CD14-positive monocyte (primary cell): Measurements from ENCODE around the gene ITPA. TPM values are rescaled to one million over a fixed set of nuclear protein-coding genes. Genes with fewer than 3 reads are reported as not detected.

Experiments used
- DNase-seq, 3 donors: peaks; one replicate each; pipeline ENCODE4 v3.0.0-alpha.2; 2011 to 2022
- H2AFZ ChIP-seq: 2 replicates; pipeline ENCODE4 v1.6.0; 2012; ENCODE audit warnings: mild to moderate bottlenecking, low read depth, low read length, inconsistent platforms; ENCODE audit not compliant: insufficient read depth, poor library complexity, severe bottlenecking
- H3K27ac ChIP-seq, 2 donors: 1 replicate in 1 of 2; 2 replicates in 1 of 2; pipeline ENCODE4 v1.5.1; 2012 to 2013; ENCODE audit warnings: low read length in 2 of 2, control low read depth in 1 of 2, inconsistent platforms in 1 of 2, low read depth in 1 of 2, mild to moderate bottlenecking in 1 of 2
- H3K27me3 ChIP-seq, 2 donors: one replicate each; pipeline versions ENCODE4 v1.6.0 to v1.6.1; 2011 to 2013; ENCODE audit warnings: low read length in 2 of 2; ENCODE audit not compliant: control insufficient read depth in 2 of 2, insufficient read depth in 2 of 2
- H3K36me3 ChIP-seq, 2 donors: replicated peaks in 1 of 2; 1 replicate in 1 of 2; 2 replicates in 1 of 2; pipeline versions ENCODE4 v1.5.1 to v1.6.1; 2012 to 2013; ENCODE audit warnings: low read length in 2 of 2, control low read depth in 1 of 2, inconsistent platforms in 1 of 2, mild to moderate bottlenecking in 1 of 2; ENCODE audit not compliant: insufficient read depth in 2 of 2, control insufficient read depth in 1 of 2
- H3K4me1 ChIP-seq, 2 donors: 1 replicate in 1 of 2; 2 replicates in 1 of 2; pipeline versions ENCODE4 v1.5.1 to v1.6.1; 2012 to 2013; ENCODE audit warnings: low read length in 2 of 2, control low read depth in 1 of 2, inconsistent platforms in 1 of 2, mild to moderate bottlenecking in 1 of 2, moderate library complexity in 1 of 2; ENCODE audit not compliant: insufficient read depth in 2 of 2, control insufficient read depth in 1 of 2
- H3K4me2 ChIP-seq: replicated peaks from 2 replicates; pipeline ENCODE3; 2012; ENCODE audit warnings: low read length, moderate library complexity, mild to moderate bottlenecking; ENCODE audit not compliant: poor library complexity, severe bottlenecking; ENCODE audit errors: extremely low read depth
- H3K4me3 ChIP-seq, 3 experiments: fragments of 200-600 bp in 1 of 3; sonication (generic) in 1 of 3; replicated peaks in 1 of 3; 1 replicate in 2 of 3; 2 replicates in 1 of 3; pipeline ENCODE4 v1.5.1; 2011 to 2013; ENCODE audit warnings: low read length in 3 of 3, mild to moderate bottlenecking in 3 of 3, control low read depth in 2 of 3, low read depth in 2 of 3, inconsistent platforms in 1 of 3, moderate library complexity in 1 of 3
- H3K79me2 ChIP-seq: 2 replicates; pipeline ENCODE4 v1.6.0; 2012; ENCODE audit warnings: mild to moderate bottlenecking, control low read depth, inconsistent platforms, low read length, moderate library complexity; ENCODE audit not compliant: insufficient read depth
- H3K9ac ChIP-seq: 2 replicates; pipeline ENCODE4 v1.6.0; 2017; ENCODE audit warnings: low read length, mild to moderate bottlenecking; ENCODE audit not compliant: insufficient read depth, poor library complexity, severe bottlenecking
- H3K9me3 ChIP-seq, 2 donors: replicated peaks in 1 of 2; 1 replicate in 1 of 2; 2 replicates in 1 of 2; pipeline versions ENCODE4 v1.5.1 to v1.6.1; 2012 to 2013; ENCODE audit warnings: low read length in 2 of 2, control low read depth in 1 of 2; ENCODE audit not compliant: control insufficient read depth in 1 of 2, insufficient read depth in 1 of 2
- H4K20me1 ChIP-seq: 2 replicates; pipeline ENCODE4 v1.6.0; 2012; ENCODE audit warnings: mild to moderate bottlenecking, low read length, control low read depth, moderate library complexity; ENCODE audit not compliant: insufficient read depth
- H3K27ac Mint-ChIP-seq, 7 donors: one replicate each; pipeline ENCODE4 v1.8.0; 2020; ENCODE audit warnings: mild to moderate bottlenecking in 7 of 7, mixed read lengths in 7 of 7, moderate library complexity in 6 of 7, inconsistent platforms in 2 of 7
- H3K27me3 Mint-ChIP-seq, 3 donors: one replicate each; pipeline ENCODE4 v1.8.0; 2021 to 2022; ENCODE audit warnings: low read depth in 3 of 3, mild to moderate bottlenecking in 3 of 3, mixed read lengths in 3 of 3, moderate library complexity in 3 of 3, inconsistent platforms in 1 of 3
- H3K36me3 Mint-ChIP-seq, 2 donors: one replicate each; pipeline ENCODE4 v1.8.0; 2020; ENCODE audit warnings: mixed read lengths in 2 of 2, inconsistent platforms in 1 of 2, mild to moderate bottlenecking in 1 of 2
- H3K4me1 Mint-ChIP-seq: one replicate; pipeline ENCODE4 v1.8.0; 2020; ENCODE audit warnings: mild to moderate bottlenecking, mixed read lengths
- H3K4me3 Mint-ChIP-seq, 2 donors: one replicate each; pipeline ENCODE4 v1.8.0; 2020; ENCODE audit warnings: mild to moderate bottlenecking in 2 of 2, mixed read lengths in 2 of 2, moderate library complexity in 1 of 2
- H3K9me3 Mint-ChIP-seq, 7 donors: one replicate each; pipeline ENCODE4 v1.8.0; 2020 to 2022; ENCODE audit warnings: mixed read lengths in 7 of 7, mild to moderate bottlenecking in 6 of 7, moderate library complexity in 6 of 7, inconsistent platforms in 2 of 7
- CTCF ChIP-seq: fragments of 200-600 bp; IDR thresholded peaks from one replicate; pipeline ENCODE4 v1.8.0; 2022; ENCODE audit warnings: antibody characterized with exemption, mild to moderate bottlenecking
- WGBS: methylation state at CpG from one replicate; pipeline ENCODE4 v1.1.5; 2013; ENCODE audit warnings: missing lambda C conversion rate; ENCODE audit not compliant: insufficient coverage; 5-methylcytosine and 5-hydroxymethylcytosine counted together
- intact Hi-C, 2 donors: fragments of 100-400 bp; cut with micrococcal nuclease; formaldehyde crosslinking; loops; one replicate each; pipeline versions ENCODE4 v1.15.0 to v1.15.1; 2023
- polyA plus RNA-seq, 3 donors: library from polyadenylated mRNA; depleted of rRNA in 1 of 3; unstranded in 2 of 3; stranded (reverse) in 1 of 3; fragments of 300-500 nt in 2 of 3; fragments of >200 nt in 1 of 3; fragmentation: Illumina TruSeq in 2 of 3; gene quantifications; 1 replicate in 2 of 3; 2 replicates in 1 of 3; pipeline ENCODE4 v1.2.3, GENCODE V29; 2012 to 2021

Gene ITPA
- polyA plus RNA-seq, 3 donors = 39.5 to 62.8 (median 57.0) TPM

- Mint-ChIP-seq H3K27me3 (peaks cover 0 to 3% (median 0%) of the 10 kb centered on the region in 3 donors), H3K4me1 (peaks cover 6% of the 10 kb centered on the region), H3K4me3 (no peak overlapping the region), H3K27ac (peak overlapping the region in 1 of 7 donors; percentile 16), H3K9me3 (no peaks in the 10 kb centered on the region), H3K36me3 (peaks cover 45 to 67% of the 10 kb centered on the region in 2 donors)
- Histone ChIP-seq H3K9me3 (no peaks in the 10 kb centered on the region), H3K4me3 (no peak overlapping the region), H3K27ac (no peak overlapping the region), H3K27me3 (no peaks in the 10 kb centered on the region), H3K79me2 (no peaks in the 10 kb centered on the region), H3K4me2 (no peak overlapping the region), H3K36me3 (peaks cover 31 to 55% of the 10 kb centered on the region in 2 donors), H4K20me1 (no peaks in the 10 kb centered on the region), H2AFZ (no peak overlapping the region), H3K9ac (no peak overlapping the region), H3K4me1 (peaks cover 0 to 6% of the 10 kb centered on the region in 2 donors)
- TF ChIP-seq CTCF = no peak
- DNase-seq = no peak
- intact Hi-C loops = no loop called here
- 69% methylated on average over 5 of the region's 6 CpGs for WGBS
Observed at GRCh38 chr20:3223651-3223993, 14.3 kb downstream of the ITPA start.

GRCh38 chr20:3223994-3224680, 14.8 kb downstream of the ITPA start:
- Histone ChIP-seq H3K9ac (no peak overlapping the region), H3K4me3 (no peak overlapping the region), H3K27ac (no peak overlapping the region), H4K20me1 (no peaks in the 10 kb centered on the region), H3K9me3 (no peaks in the 10 kb centered on the region), H3K36me3 (peaks cover 31 to 55% of the 10 kb centered on the region in 2 donors), H3K4me2 (no peak overlapping the region), H2AFZ (no peak overlapping the region), H3K79me2 (no peaks in the 10 kb centered on the region), H3K27me3 (no peaks in the 10 kb centered on the region), H3K4me1 (peaks cover 0 to 6% of the 10 kb centered on the region in 2 donors)
- H3K27me3 Mint-ChIP-seq = peaks cover 0 to 3% (median 0%) of the 10 kb centered on the region in 3 donors
- WGBS = 93% methylated on average over 18 of the region's 20 CpGs
- intact Hi-C loops = no loop called here
- H3K4me1 Mint-ChIP-seq = peaks cover 5% of the 10 kb centered on the region
- H3K4me3 Mint-ChIP-seq = no peak overlapping the region
- H3K9me3 Mint-ChIP-seq = no peaks in the 10 kb centered on the region
- H3K27ac Mint-ChIP-seq = no peak overlapping the region
- DNase-seq = no peak
- H3K36me3 Mint-ChIP-seq = peaks cover 45 to 65% of the 10 kb centered on the region in 2 donors
- no peak for TF ChIP-seq CTCF
